Osteocyte (in vitro differentiated cells): Measurements from ENCODE around the gene CNR2. TPM values are rescaled to one million over a fixed set of nuclear protein-coding genes. Genes with fewer than 3 reads are reported as not detected.

Experiments
- DNase-seq: peaks from one replicate; pipeline ENCODE4 v3.0.0; 2021; ENCODE audit warnings: mixed read lengths; ENCODE audit not compliant: unreplicated experiment; ENCODE audit errors: extremely low spot score
- H3K27ac Mint-ChIP-seq: one replicate; pipeline ENCODE4 v1.8.0; 2021; ENCODE audit warnings: mild to moderate bottlenecking, mixed read lengths; ENCODE audit not compliant: unreplicated experiment
- H3K27me3 Mint-ChIP-seq: one replicate; pipeline ENCODE4 v1.8.0; 2021; ENCODE audit warnings: mixed read lengths; ENCODE audit not compliant: unreplicated experiment
- H3K36me3 Mint-ChIP-seq: one replicate; pipeline ENCODE4 v1.8.0; 2021; ENCODE audit warnings: mixed read lengths; ENCODE audit not compliant: unreplicated experiment
- H3K4me1 Mint-ChIP-seq: one replicate; pipeline ENCODE4 v1.8.0; 2021; ENCODE audit warnings: mixed read lengths; ENCODE audit not compliant: unreplicated experiment
- H3K4me3 Mint-ChIP-seq: one replicate; pipeline ENCODE4 v1.8.0; 2021; ENCODE audit warnings: mild to moderate bottlenecking, moderate library complexity, mixed read lengths; ENCODE audit not compliant: unreplicated experiment
- H3K9me3 Mint-ChIP-seq: one replicate; pipeline ENCODE4 v1.8.0; 2021; ENCODE audit warnings: mixed read lengths; ENCODE audit not compliant: unreplicated experiment
- total RNA-seq: library from RNA; stranded (reverse); gene quantifications from 2 replicates; pipeline ENCODE4 v1.2.1, GENCODE V29; 2021
- TF ChIP-seq, protein P1 (sequence below): fragments of 200-600 bp; sonication (generic); IDR thresholded peaks from 2 replicates; pipeline ENCODE4 v1.5.0; 2021; ENCODE audit warnings: antibody characterized with exemption, mild to moderate bottlenecking, moderate library complexity

CNR2 gene
- total RNA-seq, 1 donor from 2014 or later: not detected

DNA sequence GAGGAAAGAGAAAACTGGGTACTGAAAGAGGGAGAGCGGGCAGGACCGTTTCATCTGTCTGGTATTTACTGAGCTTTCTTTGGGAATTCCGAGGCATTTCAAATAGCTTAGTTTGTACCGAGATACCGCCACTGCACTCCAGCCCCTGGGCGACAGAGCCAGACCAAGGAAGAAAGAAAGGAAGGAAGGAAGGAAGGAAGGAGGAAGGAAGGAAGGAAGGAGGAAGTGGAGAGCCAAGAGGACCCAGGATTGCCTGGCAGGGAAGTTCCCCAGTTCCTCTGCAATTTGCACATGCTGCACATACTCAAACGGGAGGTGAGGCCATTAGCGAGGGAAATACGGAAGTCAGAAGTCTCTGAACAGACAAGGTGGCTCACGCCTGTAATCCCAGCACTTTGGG is 44.1 kb downstream of the CNR2 start:
- Mint-ChIP-seq H3K36me3 (peaks cover 7% of the 10 kb centered on the region), H3K27me3 (peaks cover 8% of the 10 kb centered on the region), H3K9me3 (no peaks in the 10 kb centered on the region), H3K4me3 (no peak overlapping the region), H3K27ac (no peak overlapping the region), H3K4me1 (peaks cover 23% of the 10 kb centered on the region)
- TF ChIP-seq, protein P1, sequence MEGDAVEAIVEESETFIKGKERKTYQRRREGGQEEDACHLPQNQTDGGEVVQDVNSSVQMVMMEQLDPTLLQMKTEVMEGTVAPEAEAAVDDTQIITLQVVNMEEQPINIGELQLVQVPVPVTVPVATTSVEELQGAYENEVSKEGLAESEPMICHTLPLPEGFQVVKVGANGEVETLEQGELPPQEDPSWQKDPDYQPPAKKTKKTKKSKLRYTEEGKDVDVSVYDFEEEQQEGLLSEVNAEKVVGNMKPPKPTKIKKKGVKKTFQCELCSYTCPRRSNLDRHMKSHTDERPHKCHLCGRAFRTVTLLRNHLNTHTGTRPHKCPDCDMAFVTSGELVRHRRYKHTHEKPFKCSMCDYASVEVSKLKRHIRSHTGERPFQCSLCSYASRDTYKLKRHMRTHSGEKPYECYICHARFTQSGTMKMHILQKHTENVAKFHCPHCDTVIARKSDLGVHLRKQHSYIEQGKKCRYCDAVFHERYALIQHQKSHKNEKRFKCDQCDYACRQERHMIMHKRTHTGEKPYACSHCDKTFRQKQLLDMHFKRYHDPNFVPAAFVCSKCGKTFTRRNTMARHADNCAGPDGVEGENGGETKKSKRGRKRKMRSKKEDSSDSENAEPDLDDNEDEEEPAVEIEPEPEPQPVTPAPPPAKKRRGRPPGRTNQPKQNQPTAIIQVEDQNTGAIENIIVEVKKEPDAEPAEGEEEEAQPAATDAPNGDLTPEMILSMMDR: no peak
- DNase-seq: no peak

- Mint-ChIP-seq H3K9me3 (no peaks in the 10 kb centered on the region), H3K36me3 (peaks cover 7% of the 10 kb centered on the region), H3K4me3 (peak overlapping the region; percentile 80), H3K4me1 (peaks cover 23% of the 10 kb centered on the region), H3K27ac (peak overlapping the region; percentile 50), H3K27me3 (peaks cover 7% of the 10 kb centered on the region)
- TF ChIP-seq, protein P1: no peak
- DNase-seq: no peak
Measured at GRCh38 chr1:23868557-23869016, 44.6 kb downstream of the CNR2 start.

DNA sequence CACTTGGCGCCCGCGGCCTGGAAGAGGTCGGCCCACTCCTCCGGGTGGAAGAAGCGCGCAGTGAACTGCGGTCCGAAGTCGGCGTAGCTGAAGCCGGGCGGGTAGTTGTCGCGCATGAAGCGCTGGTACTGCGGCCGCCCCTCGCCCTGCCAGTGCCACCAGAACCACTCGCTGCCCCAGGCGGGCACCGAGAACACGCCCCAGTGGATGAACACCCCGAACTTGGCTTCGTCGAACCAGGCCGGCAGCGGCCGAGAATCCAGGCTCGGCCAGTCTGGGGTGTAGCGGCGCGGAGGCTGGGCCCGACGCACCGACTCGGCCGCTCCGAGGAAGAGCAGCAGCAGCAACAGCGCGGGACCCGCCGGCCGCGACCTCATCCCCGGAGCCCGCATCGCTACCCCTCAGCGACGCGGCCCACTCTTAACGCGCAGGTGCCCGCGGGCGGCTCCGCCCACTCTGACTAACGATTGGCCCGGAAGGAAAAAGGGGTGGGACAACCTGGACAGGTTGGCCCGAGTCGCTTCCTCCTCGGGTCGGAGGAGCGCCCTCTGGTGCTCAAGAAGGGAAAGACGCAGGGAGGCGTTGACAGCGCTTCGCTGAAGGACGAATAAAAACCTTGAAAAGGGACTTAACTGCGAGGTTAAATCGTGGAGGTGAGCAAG is 45.1 kb downstream of the CNR2 start, which contains the start of gene FUCA1:
Gene FUCA1, minus strand, starts transcription at position 396 of the 662 bp plus-strand sequence. Its CDS starts 4 bp downstream, at position 392.
- H3K36me3 Mint-ChIP-seq: peaks cover 7% of the 10 kb centered on the region
- H3K27ac Mint-ChIP-seq: peak within 1 kb of the TSS; percentile 50
- no peaks in the 10 kb centered on the region for H3K9me3 Mint-ChIP-seq
- peaks cover 7% of the 10 kb centered on the region for H3K27me3 Mint-ChIP-seq
- TF ChIP-seq, protein P1: peak; percentile 98
- H3K4me1 Mint-ChIP-seq: peaks cover 23% of the 10 kb centered on the region
- H3K4me3 Mint-ChIP-seq: peak within 1 kb of the TSS; percentile 80
- DNase-seq: peak; percentile 96

DNA sequence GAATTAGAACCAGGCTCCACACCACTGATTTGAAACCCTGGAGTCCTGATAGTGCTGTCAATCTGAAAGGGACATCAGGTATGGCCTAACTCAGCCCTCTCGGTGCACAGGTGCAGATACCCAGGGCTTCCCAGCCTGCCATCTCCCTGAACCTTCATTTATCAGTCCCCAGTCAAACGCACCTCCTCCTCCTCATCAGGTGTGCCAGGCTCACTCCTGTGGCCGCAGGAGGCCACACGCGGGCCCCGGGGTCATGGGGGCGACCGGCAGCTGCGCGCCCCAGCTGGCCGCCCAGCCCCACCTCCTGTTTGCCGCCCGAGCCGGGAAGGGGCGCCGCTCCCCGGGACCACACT is 45.6 kb downstream of the CNR2 start:
- H3K9me3 Mint-ChIP-seq: no peaks in the 10 kb centered on the region
- peak overlapping the region; percentile 80 for H3K4me3 Mint-ChIP-seq
- peaks cover 23% of the 10 kb centered on the region for H3K4me1 Mint-ChIP-seq
- peaks cover 7% of the 10 kb centered on the region for H3K27me3 Mint-ChIP-seq
- H3K36me3 Mint-ChIP-seq: peaks cover 12% of the 10 kb centered on the region
- TF ChIP-seq, protein P1: no peak
- peak overlapping the region; percentile 10 for H3K27ac Mint-ChIP-seq
- no peak for DNase-seq

DNA sequence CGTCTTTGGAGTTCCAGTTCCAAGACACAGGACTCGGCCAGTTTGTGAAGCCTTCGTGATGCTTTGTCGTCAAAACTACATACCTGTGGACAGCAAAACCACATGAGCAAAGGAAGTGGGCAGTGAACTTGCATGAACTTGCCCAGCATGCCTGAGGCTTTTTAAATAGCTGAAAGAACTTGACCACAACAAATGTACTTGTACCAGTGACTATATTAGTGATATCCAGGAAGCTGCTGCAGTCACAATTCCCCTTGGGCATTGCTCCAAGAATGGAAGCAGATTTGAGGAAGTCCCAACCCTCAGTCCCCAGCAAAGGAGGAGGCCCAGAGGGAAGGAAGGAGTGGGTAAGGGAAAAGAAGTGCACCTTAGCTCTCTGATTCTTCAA is 47.6 kb downstream of the CNR2 start:
- Mint-ChIP-seq H3K36me3 (peaks cover 12% of the 10 kb centered on the region), H3K9me3 (no peaks in the 10 kb centered on the region)

More for the DNA sequence above, 47.6 kb downstream of the CNR2 start:
- H3K4me3 Mint-ChIP-seq: no peak overlapping the region
- H3K27me3 Mint-ChIP-seq: peaks cover 7% of the 10 kb centered on the region
- H3K27ac Mint-ChIP-seq: no peak overlapping the region
- H3K4me1 Mint-ChIP-seq: peaks cover 23% of the 10 kb centered on the region
- DNase-seq: no peak
- TF ChIP-seq, protein P1: no peak
